GM19043 (cell line): ENCODE measurements around the gene MOB1B.
A peak's percentile ranks its signal among the peaks of the same experiment; 100 is the strongest.
"Not testable (repeated sequence)": the region's sequence is repeated elsewhere in the genome, so short reads cannot be mapped to it uniquely, and the experiment has no call there.

Experiments used
- ATAC-seq: cut with Tn5 transposase; IDR thresholded peaks from one replicate; pipeline ENCODE4 v1.9.1; 2021; ENCODE audit warnings: low read depth; ENCODE audit not compliant: unreplicated experiment

The MOB1B gene

GRCh38 chr4:70948665-70949260 lies 46.6 kb downstream of the MOB1B start:
- no peak for ATAC-seq

- no peak for ATAC-seq
These were observed 51.9 kb downstream of the MOB1B start for GRCh38 chr4:70954032-70954431.

- ATAC-seq, result no peak
These were observed 54.5 kb downstream of the MOB1B start for GRCh38 chr4:70956549-70957210.

DNA sequence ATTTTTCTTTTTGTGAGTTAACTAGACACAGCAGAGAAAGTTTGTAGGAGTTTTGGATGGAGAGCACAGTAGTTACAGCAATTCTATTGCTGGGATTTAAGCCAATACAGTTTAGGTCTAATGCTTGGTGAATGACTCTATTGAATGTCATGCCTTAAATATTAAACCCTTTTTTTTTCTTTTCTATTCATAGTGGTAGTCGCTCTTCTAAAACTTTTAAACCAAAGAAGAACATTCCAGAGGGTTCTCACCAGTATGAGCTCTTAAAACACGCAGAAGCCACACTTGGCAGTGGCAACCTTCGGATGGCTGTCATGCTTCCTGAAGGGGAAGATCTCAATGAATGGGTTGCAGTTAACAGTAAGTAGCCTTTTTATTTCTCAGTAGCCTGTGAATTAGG lies 56.5 kb downstream of the MOB1B start:
- ATAC-seq, result no peak

- no peak for ATAC-seq
These were observed 66.9 kb downstream of the MOB1B start for GRCh38 chr4:70969076-70969475.

- no peak for ATAC-seq
These were observed 74.1 kb downstream of the MOB1B start for GRCh38 chr4:70976252-70976651.

DNA sequence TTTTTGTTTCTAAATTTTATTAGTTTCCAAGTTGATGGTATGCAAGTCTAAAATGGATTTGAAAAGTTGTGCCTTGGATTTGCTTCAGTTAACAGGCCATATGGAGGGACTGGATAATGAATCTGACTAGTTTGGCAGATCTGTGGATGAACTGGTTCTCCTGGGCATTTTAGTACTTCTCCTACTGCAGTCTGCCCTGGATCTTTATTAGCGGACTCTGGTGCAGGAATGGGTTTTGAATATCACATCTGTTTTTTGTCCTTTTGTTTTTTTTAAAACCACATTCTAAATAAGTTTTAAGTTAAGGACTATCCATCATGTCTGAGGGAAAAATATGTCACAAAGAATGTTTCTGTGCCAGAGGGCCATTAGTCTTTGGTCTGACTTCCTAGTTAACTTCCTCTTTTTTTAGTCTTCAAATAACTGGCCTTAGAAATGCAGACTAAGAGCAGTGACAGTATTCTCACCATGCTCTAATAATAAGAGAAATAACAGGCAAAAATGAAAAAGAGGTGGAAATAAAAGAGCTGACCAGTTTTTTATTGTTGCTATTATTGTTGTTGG lies 77.4 kb downstream of the MOB1B start:
- no peak for ATAC-seq

GRCh38 chr4:70980196-70980595 lies 78.0 kb downstream of the MOB1B start:
- no peak for ATAC-seq

DNA sequence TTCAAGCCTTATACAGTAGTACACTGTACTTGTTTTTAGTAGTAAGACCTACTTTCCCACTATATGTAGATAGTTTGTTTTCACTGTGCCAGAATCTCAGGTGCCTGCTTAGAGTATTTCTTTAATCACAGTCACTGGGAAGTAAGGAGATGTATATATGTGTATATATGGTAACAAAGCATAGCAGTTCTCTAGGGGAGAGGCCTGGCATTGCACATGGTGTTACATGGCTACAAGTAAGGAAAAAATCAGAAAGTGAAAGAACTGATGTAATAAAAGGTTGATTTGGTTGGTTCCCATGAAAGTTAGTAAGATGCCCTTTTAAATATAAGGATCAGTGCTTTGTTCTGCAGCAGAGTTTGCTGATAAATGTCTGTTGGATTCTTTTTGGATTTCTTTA lies 81.9 kb downstream of the MOB1B start:
- no peak for ATAC-seq

DNA sequence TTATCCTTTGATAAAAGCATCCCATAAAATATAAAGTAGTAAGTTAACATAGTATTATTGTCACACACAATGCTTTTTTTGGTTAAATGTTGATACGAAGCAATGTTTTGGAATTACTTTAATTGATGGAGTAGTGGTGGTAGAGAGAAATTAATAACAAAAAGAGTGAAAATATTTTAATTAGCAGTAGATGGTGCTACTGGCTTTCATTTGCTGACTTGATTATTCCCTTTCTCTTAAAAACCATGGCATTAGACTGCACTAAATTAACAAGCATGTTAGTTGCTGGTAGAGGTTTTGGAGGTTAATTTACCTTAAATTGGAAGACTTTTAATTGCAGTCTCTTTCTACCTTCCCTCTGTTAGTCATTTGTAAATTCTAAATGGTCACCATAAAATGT lies 82.4 kb downstream of the MOB1B start:
- no peak for ATAC-seq

DNA sequence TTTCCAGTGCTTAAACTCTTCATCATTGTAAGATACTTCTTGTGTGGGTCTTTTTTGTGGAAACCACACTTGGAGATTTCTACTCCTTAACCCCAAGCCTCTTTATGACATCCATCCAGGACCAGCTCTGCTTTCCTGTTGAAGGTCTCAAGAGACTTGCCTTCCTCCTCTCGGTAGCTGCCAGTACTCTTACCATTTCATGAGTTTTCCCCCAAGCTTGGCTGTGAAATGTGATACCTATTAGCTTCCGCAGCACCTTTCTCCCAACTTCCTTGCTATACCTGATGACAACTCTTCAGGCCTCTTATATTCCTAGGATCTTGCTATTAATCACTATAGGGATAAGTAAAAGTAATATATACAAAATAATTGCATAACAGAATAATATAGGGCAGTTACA lies 89.4 kb downstream of the MOB1B start:
- ATAC-seq, result no peak

- ATAC-seq, result no peak
These were observed 90.3 kb downstream of the MOB1B start for GRCh38 chr4:70992391-70992881.

GRCh38 chr4:70993181-70994068 lies 91.3 kb downstream of the MOB1B start, which contains the start of gene DCK:
TSS of gene DCK (plus strand) at chr4:70993649. CDS start at chr4:70993836, 187 bp downstream.
- ATAC-seq, result peak; percentile 63

DNA sequence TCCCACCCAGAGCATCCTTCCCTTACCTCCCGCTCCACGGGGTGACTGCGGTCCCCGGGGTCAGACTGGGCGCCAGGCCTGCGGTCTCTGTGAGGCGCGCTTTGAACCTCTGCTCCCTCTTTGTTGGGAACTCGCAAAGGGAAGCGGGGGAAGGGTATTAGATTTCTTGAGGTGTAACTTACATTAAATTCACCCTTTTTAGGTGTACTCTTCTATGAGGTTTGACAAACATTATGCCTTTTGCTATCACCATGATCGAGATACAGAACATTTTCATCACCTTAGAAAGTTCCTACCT lies 91.8 kb downstream of the MOB1B start:
- no peak for ATAC-seq

DNA sequence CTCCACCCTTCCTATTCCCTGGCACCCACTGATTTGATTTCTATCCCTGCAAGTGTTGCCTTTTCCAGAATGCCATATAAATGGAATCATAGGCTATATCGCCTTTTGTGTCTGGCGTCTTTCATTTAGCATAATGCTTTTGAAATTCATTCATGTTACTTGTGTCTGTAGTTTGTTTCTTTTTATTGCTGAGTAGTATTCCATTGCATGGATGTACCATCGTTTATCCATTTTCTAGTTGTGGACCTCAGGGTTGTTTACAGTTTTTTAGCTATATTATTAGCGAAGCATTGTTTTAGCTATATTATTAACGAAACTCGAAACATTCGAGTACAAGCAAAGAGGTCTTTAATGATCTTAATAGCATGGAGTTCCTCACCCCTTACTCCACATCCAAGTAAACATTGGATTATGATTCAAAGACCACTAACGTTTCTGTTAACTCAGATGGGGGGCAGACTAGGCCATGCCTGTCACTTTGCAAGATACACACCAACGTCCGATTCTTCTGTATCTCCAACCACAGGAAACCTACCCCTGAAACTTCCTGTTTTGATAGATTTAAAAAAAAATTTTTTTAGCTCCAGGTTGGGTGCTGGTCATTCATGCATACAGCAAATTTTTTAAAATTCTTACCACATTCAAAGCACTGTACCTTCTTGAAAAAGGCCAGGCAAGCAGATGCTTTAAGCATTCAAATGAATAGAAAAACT lies 92.4 kb downstream of the MOB1B start:
- peak; percentile 32 for ATAC-seq

- no peak for ATAC-seq
These were observed 93.8 kb downstream of the MOB1B start for GRCh38 chr4:70996018-70996360.

DNA sequence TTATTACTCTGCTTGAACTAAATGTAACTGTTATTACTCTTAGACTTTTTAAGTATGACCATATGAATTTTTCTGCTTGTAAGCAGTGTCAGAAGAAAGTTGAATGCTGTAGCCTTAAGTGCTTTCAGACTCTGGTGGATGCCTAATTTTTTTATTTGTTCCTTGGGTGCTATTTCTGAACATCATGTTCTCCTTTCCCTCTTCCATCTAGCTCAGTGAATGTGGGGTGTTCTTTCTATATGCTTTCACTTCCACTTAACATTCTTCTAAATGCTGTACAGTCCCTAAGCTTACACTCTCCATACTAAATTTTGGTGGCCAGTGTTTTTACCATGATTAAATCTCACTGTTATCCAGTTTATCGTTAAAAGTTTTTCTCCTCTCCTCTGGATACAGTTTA lies 94.9 kb downstream of the MOB1B start:
- no peak for ATAC-seq

DNA sequence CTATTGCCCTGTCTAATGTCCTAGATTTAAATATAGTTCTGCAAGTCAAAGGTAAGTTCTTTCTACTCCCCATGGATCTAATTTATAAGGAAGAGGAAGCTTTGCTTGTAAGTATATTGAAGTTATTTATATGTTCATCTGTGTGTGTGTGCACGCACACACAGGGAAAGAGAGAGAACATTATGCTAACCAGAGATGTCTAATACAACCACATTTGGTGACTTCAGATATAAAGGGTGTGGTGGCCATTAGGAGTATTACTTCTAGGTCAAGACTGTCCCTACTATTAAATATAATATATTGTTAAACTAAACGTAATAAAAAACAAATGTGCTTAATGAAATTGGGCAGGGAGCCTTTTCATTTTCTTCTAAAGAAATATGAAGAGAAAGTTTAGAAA lies 95.4 kb downstream of the MOB1B start:
- ATAC-seq, result no peak

GRCh38 chr4:70999639-71000038 lies 97.5 kb downstream of the MOB1B start:
- ATAC-seq, result not testable (repeated sequence)

GRCh38 chr4:71001363-71001762 lies 99.2 kb downstream of the MOB1B start:
- ATAC-seq, result not testable (repeated sequence)
